HEK293T (cell line): ENCODE data around the gene UFM1.

Experiments
- ARNT ChIP-seq: fragments of 450-650 bp; IDR thresholded peaks from 2 replicates; pipeline ENCODE4 v1.6.1; 2017; ENCODE audit warnings: mild to moderate bottlenecking
- BHLHE40 ChIP-seq: fragments of 450-650 bp; IDR thresholded peaks from 2 replicates; pipeline ENCODE4 v1.6.1; 2016; ENCODE audit warnings: mild to moderate bottlenecking, moderate library complexity, borderline replicate concordance
- CTBP1 ChIP-seq: fragments of 450-650 bp; IDR thresholded peaks from 2 replicates; pipeline ENCODE4 v1.6.1; 2016; ENCODE audit warnings: borderline replicate concordance
- ELF4 ChIP-seq: fragments of 450-650 bp; IDR thresholded peaks from 2 replicates; pipeline ENCODE4 v1.6.1; 2017; ENCODE audit warnings: antibody characterized with exemption
- FOXA1 ChIP-seq: fragments of 450-650 bp; IDR thresholded peaks from 2 replicates; pipeline ENCODE4 v1.6.1; 2016; ENCODE audit warnings: mild to moderate bottlenecking
- FOXK2 ChIP-seq: fragments of 450-650 bp; IDR thresholded peaks from 2 replicates; pipeline ENCODE4 v1.6.1; 2016; ENCODE audit warnings: mild to moderate bottlenecking
- FOXM1 ChIP-seq: fragments of 450-650 bp; IDR thresholded peaks from 2 replicates; pipeline ENCODE4 v1.6.1; 2017; ENCODE audit warnings: mild to moderate bottlenecking, borderline replicate concordance
- HDGF ChIP-seq: fragments of 450-650 bp; IDR thresholded peaks from 2 replicates; pipeline ENCODE4 v1.6.1; 2017; ENCODE audit warnings: antibody characterized with exemption, borderline replicate concordance
- LEF1 ChIP-seq: fragments of 450-650 bp; IDR thresholded peaks from 2 replicates; pipeline ENCODE4 v1.6.1; 2017; ENCODE audit warnings: mild to moderate bottlenecking, borderline replicate concordance
- NFRKB ChIP-seq: fragments of 450-650 bp; IDR thresholded peaks from 2 replicates; pipeline ENCODE4 v1.6.1; 2016; ENCODE audit warnings: mild to moderate bottlenecking, moderate library complexity
- SP1 ChIP-seq: fragments of 450-650 bp; IDR thresholded peaks from 2 replicates; pipeline ENCODE4 v1.6.1; 2017
- SUZ12 ChIP-seq: fragments of 450-650 bp; IDR thresholded peaks from 2 replicates; pipeline ENCODE4 v1.6.1; 2016; ENCODE audit warnings: mild to moderate bottlenecking
- TARDBP ChIP-seq: fragments of 450-650 bp; IDR thresholded peaks from 2 replicates; pipeline ENCODE4 v1.6.1; 2016
- TF ChIP-seq, protein P1 (sequence below): fragments of 450-650 bp; IDR thresholded peaks from 2 replicates; pipeline ENCODE4 v1.6.1; 2016

DNA sequence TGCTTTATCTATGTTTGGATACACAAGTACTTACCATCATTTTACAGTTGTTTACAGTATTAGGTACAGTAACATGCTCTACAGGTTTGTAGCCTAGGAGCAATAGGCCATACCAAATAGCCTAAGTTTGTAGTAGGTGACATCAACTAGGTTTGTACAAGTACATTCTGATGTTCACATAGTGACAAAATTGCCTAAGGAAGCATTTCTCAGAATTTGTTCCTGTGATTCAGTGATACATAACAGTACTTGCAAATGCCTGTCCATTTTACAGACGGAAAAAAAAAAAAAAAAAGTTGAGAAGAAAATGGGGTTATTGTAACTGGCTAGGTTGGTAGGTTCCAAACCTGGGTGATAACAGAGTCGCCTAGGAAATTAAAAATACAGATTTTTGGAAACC is 13.6 kb downstream of the UFM1 start:
- TF ChIP-seq ARNT, result no peak
- TF ChIP-seq FOXM1, result no peak
- no peak for TF ChIP-seq BHLHE40
- TF ChIP-seq FOXK2, result no peak
- TF ChIP-seq SP1, result no peak
- no peak for TF ChIP-seq LEF1
- TF ChIP-seq, protein P1, sequence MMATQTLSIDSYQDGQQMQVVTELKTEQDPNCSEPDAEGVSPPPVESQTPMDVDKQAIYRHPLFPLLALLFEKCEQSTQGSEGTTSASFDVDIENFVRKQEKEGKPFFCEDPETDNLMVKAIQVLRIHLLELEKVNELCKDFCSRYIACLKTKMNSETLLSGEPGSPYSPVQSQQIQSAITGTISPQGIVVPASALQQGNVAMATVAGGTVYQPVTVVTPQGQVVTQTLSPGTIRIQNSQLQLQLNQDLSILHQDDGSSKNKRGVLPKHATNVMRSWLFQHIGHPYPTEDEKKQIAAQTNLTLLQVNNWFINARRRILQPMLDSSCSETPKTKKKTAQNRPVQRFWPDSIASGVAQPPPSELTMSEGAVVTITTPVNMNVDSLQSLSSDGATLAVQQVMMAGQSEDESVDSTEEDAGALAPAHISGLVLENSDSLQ, result no peak
- no peak for TF ChIP-seq SUZ12
- TF ChIP-seq TARDBP, result no peak
- no peak for TF ChIP-seq HDGF
- no peak for TF ChIP-seq FOXA1
- TF ChIP-seq ELF4, result no peak
- TF ChIP-seq NFRKB, result no peak
- no peak for TF ChIP-seq CTBP1
